AG09309 (cell line): ENCODE measurements around the gene CLINT1.

Experiments used
- DNase-seq: peaks from one replicate; pipeline ENCODE4 v3.0.0-alpha.2; 2010; ENCODE audit warnings: low read depth
- H3K4me3 ChIP-seq: 2 replicates; pipeline ENCODE4 v1.5.1; 2011; ENCODE audit warnings: mild to moderate bottlenecking, low read depth, low read length, moderate library complexity; ENCODE audit not compliant: control insufficient read depth
- TF ChIP-seq, protein P1 (sequence below): IDR thresholded peaks from 2 replicates; pipeline ENCODE4 v1.5.1; 2011; ENCODE audit warnings: mild to moderate bottlenecking, low read depth, low read length, inconsistent platforms; ENCODE audit not compliant: insufficient read depth, control insufficient read depth; ENCODE audit errors: missing control alignments

CLINT1 gene

DNA sequence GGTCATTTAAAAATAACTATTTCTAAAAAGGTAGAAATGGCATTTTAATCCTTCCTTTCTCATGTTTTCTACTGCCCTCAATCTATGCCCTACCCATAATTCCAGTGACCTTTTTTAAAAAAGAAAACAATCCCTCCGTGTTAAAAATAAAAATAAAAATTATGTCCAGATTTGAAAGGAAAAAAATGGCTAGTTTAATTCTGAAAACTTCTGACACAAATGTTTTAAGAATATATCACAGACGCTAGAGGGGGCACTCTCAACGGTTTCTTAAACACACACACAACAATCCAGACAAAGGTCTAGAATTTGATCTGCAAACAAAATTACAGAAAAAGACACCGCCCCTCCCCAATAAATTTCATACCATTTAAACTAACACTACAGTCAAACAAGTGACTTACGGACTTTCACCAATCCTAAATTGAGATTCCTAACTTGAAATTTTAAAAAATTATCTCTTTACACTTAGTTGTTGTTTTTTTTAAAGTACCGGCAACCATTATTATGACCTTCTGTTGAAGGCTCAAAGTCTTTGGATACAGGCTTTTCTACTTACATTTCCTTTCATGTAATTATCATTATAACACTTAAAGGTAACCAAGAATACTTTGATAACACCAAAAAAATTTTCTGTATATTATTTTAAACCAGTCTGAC is 38.2 kb downstream of the CLINT1 start:
- TF ChIP-seq, protein P1, sequence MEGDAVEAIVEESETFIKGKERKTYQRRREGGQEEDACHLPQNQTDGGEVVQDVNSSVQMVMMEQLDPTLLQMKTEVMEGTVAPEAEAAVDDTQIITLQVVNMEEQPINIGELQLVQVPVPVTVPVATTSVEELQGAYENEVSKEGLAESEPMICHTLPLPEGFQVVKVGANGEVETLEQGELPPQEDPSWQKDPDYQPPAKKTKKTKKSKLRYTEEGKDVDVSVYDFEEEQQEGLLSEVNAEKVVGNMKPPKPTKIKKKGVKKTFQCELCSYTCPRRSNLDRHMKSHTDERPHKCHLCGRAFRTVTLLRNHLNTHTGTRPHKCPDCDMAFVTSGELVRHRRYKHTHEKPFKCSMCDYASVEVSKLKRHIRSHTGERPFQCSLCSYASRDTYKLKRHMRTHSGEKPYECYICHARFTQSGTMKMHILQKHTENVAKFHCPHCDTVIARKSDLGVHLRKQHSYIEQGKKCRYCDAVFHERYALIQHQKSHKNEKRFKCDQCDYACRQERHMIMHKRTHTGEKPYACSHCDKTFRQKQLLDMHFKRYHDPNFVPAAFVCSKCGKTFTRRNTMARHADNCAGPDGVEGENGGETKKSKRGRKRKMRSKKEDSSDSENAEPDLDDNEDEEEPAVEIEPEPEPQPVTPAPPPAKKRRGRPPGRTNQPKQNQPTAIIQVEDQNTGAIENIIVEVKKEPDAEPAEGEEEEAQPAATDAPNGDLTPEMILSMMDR, result peak; percentile 60
- no peak overlapping the region for H3K4me3 ChIP-seq
- no peak for DNase-seq

DNA sequence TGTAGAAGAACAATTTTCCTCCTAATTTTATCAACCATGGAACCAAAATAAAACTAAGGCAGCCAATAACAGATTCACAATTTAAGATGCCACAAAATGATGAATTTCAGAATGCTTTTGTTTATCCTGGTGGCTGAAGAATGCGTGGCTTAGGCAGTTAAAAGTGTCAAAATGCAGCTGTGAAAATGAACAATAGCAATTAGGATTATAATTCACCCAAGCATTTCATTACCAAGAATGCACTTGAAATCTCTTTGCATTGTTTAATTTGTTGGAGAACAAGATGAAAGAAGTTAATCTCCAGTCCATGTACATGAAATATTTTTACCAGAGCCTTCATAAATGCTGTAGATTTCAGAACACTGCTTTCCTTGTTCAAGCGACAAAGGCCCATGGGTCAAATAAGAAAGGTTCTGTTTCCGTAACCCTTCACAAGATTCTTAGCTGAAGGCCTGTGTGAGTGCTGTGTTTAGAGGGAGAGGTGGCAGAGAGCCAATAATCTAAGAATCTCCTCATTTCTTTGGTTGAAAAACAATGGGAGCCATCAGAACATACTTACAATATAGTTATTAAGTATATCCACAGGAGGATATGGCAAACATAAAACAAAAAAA is 39.3 kb downstream of the CLINT1 start:
- DNase-seq, result no peak
- TF ChIP-seq, protein P1, result no peak

DNA sequence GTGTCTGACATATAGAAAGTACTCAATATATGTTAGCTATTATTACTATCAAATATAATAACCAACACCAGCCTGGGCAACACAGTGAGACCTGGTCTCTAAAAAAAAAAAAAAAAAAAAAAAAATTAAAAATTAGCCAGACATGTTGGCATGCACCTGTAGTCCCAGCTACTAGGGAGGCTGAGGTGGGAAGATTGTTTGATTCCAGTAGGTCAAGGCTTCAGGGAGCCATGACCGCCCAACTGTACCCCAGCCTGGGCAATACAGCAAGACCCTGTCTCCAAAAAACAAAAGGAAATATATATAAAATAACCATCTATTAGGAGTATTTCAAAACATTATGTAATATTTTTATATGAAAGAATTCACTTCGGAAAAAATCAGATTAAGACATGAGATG is 40.6 kb downstream of the CLINT1 start:
- TF ChIP-seq, protein P1, result no peak
- DNase-seq, result no peak
- H3K4me3 ChIP-seq, result no peak overlapping the region

More for the DNA sequence above, 39.3 kb downstream of the CLINT1 start:
- no peak overlapping the region for H3K4me3 ChIP-seq

DNA sequence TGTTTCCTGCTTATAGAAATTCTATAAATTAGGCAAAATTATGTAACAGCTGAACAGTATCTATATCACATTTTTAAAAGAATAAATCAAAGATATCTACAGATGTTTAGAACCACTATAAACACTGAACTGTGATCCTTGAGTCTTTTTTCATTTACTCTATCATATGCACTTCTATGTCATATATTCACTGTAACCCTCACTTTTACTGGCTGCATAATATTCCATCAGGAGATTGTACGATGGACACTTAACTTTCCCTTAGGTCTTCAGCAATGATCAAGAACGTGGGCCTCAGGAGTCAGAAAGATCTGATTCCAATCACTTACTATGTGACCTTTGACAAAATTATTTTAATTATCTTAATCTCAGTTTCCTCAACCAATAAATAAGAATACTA is 41.0 kb downstream of the CLINT1 start:
- no peak for DNase-seq
- TF ChIP-seq, protein P1, result no peak
- no peak overlapping the region for H3K4me3 ChIP-seq

DNA sequence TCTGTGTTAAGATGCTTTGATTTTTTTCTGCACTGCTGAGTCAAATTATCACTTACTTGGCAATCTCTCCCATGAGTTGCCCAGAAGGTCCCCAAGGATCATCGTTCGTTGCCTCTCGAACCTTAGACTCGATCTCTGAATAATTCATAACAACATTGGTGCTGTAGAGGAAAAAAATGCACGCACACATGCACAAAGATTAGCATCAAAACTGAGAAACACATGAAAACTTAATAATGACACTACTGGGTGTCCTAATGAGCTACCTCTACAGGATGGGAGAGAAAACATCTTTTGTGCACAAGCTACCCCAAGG is 41.6 kb downstream of the CLINT1 start:
- H3K4me3 ChIP-seq, result no peak overlapping the region
- TF ChIP-seq, protein P1, result no peak
- DNase-seq, result no peak

DNA sequence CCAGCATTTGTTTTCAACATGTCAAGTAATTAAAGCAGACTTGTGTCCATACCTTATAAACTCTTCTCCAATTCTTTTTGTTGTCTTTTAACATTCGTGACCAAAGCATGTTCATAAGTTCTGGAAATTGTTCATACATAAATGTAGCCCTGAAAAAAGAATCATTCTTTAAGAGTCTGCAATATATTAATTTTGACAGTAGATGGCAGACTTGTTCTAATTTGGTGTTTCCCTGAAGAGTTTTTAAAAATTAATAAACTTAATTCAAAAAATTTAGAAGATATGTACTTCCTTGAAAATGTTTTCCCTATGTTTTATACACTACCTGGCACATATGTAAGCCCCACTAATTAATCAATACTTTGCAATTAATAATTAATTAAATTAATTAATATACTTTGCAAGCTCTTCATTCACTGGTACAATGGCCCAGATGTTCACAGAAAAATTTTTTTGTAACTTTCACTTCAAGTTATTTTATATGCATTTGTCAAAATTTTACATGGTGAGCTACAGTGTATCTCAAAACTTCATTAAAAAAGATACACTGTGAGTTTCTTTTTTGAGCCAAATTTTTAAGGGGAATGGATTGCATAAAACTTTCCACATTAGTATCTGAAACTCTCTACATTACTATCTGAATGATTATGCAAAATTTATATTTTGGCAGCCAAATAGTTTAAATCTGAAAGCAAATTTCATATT is 42.1 kb downstream of the CLINT1 start:
- no peak overlapping the region for H3K4me3 ChIP-seq
- no peak for DNase-seq

More for the DNA sequence above, 42.1 kb downstream of the CLINT1 start:
- TF ChIP-seq, protein P1, result peak; percentile 26
